HEK293T (cell line): ENCODE measurements around the gene ITGB6.
"Not testable (repeated sequence)": the region's sequence is repeated elsewhere in the genome, so short reads cannot be mapped to it uniquely, and the experiment has no call there.

ENCODE experiments used
- CTCF ChIA-PET: fragments of 350-600 bp; formaldehyde crosslinking; extraction: SDS; loops from one replicate; lab custom pipeline; 2021; ENCODE audit warnings: antibody characterized with exemption, inconsistent platforms; lab: Yijun Ruan, JAX
- POLR2A ChIA-PET: fragments of 350-600 bp; formaldehyde crosslinking; extraction: SDS; loops from one replicate; lab custom pipeline; 2020; ENCODE audit warnings: antibody characterized with exemption, inconsistent platforms; lab: Yijun Ruan, JAX
- DNase-seq: peaks from one replicate; pipeline ENCODE4 v3.0.0; 2012; ENCODE audit warnings: mixed read lengths; ENCODE audit errors: extremely low spot score
- ARNT ChIP-seq: fragments of 450-650 bp; IDR thresholded peaks from 2 replicates; pipeline ENCODE4 v1.6.1; 2017; ENCODE audit warnings: mild to moderate bottlenecking
- BHLHE40 ChIP-seq: fragments of 450-650 bp; IDR thresholded peaks from 2 replicates; pipeline ENCODE4 v1.6.1; 2016; ENCODE audit warnings: mild to moderate bottlenecking, moderate library complexity, borderline replicate concordance
- CTBP1 ChIP-seq: fragments of 450-650 bp; IDR thresholded peaks from 2 replicates; pipeline ENCODE4 v1.6.1; 2016; ENCODE audit warnings: borderline replicate concordance
- ELF4 ChIP-seq: fragments of 450-650 bp; IDR thresholded peaks from 2 replicates; pipeline ENCODE4 v1.6.1; 2017; ENCODE audit warnings: antibody characterized with exemption
- FOXA1 ChIP-seq: fragments of 450-650 bp; IDR thresholded peaks from 2 replicates; pipeline ENCODE4 v1.6.1; 2016; ENCODE audit warnings: mild to moderate bottlenecking
- FOXK2 ChIP-seq: fragments of 450-650 bp; IDR thresholded peaks from 2 replicates; pipeline ENCODE4 v1.6.1; 2016; ENCODE audit warnings: mild to moderate bottlenecking
- FOXM1 ChIP-seq: fragments of 450-650 bp; IDR thresholded peaks from 2 replicates; pipeline ENCODE4 v1.6.1; 2017; ENCODE audit warnings: mild to moderate bottlenecking, borderline replicate concordance
- HDGF ChIP-seq: fragments of 450-650 bp; IDR thresholded peaks from 2 replicates; pipeline ENCODE4 v1.6.1; 2017; ENCODE audit warnings: antibody characterized with exemption, borderline replicate concordance
- L3MBTL2 ChIP-seq: fragments of 450-650 bp; conservative IDR thresholded peaks from 2 replicates; pipeline ENCODE4 v1.6.1; 2016; ENCODE audit warnings: mild to moderate bottlenecking
- LEF1 ChIP-seq: fragments of 450-650 bp; IDR thresholded peaks from 2 replicates; pipeline ENCODE4 v1.6.1; 2017; ENCODE audit warnings: mild to moderate bottlenecking, borderline replicate concordance
- NFRKB ChIP-seq: fragments of 450-650 bp; IDR thresholded peaks from 2 replicates; pipeline ENCODE4 v1.6.1; 2016; ENCODE audit warnings: mild to moderate bottlenecking, moderate library complexity
- SP1 ChIP-seq: fragments of 450-650 bp; IDR thresholded peaks from 2 replicates; pipeline ENCODE4 v1.6.1; 2017
- SUZ12 ChIP-seq: fragments of 450-650 bp; IDR thresholded peaks from 2 replicates; pipeline ENCODE4 v1.6.1; 2016; ENCODE audit warnings: mild to moderate bottlenecking
- TARDBP ChIP-seq: fragments of 450-650 bp; IDR thresholded peaks from 2 replicates; pipeline ENCODE4 v1.6.1; 2016
- ZNF384 ChIP-seq: fragments of 450-650 bp; IDR thresholded peaks from 2 replicates; pipeline ENCODE4 v1.6.1; 2016
- TF ChIP-seq, protein P1 (sequence below): fragments of 450-650 bp; IDR thresholded peaks from 2 replicates; pipeline ENCODE4 v1.6.1; 2016

ITGB6 gene

GRCh38 chr2:160165996-160166395 lies 34.1 kb downstream of the ITGB6 start:
- CTCF ChIA-PET: no interaction called here
- POLR2A ChIA-PET: no interaction called here
- no peak for TF ChIP-seq L3MBTL2
- TF ChIP-seq FOXM1: no peak
- TF ChIP-seq ARNT: no peak
- TF ChIP-seq FOXA1: no peak
- TF ChIP-seq, protein P1, sequence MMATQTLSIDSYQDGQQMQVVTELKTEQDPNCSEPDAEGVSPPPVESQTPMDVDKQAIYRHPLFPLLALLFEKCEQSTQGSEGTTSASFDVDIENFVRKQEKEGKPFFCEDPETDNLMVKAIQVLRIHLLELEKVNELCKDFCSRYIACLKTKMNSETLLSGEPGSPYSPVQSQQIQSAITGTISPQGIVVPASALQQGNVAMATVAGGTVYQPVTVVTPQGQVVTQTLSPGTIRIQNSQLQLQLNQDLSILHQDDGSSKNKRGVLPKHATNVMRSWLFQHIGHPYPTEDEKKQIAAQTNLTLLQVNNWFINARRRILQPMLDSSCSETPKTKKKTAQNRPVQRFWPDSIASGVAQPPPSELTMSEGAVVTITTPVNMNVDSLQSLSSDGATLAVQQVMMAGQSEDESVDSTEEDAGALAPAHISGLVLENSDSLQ: no peak
- no peak for TF ChIP-seq SP1
- TF ChIP-seq LEF1: no peak
- no peak for TF ChIP-seq ELF4
- TF ChIP-seq HDGF: no peak
- TF ChIP-seq BHLHE40: no peak
- TF ChIP-seq FOXK2: no peak
- no peak for TF ChIP-seq SUZ12
- TF ChIP-seq CTBP1: no peak
- no peak for TF ChIP-seq NFRKB
- no peak for TF ChIP-seq TARDBP
- TF ChIP-seq ZNF384: no peak
- no peak for DNase-seq

DNA sequence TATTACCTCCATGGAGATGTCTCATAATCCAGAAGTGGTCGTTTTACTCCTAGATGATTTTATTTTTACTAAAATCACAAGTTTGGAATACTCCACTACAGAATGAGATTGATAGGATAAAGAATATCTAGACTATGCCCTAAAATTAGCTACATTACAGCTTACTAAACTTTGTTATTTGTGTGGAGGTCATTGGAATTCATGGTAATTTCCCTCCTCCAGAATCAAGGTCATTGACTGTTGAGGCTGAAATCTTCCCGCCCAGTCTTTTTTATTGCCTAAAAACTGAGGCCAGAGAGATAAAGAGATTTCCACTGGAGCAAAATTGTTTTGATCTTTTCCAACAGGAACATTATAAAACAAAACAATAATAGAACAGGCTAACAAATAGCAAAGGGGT lies 35.0 kb downstream of the ITGB6 start:
- POLR2A ChIA-PET: no interaction called here
- TF ChIP-seq SP1 (no peak), CTBP1 (no peak), NFRKB (no peak), FOXK2 (no peak), FOXM1 (no peak), HDGF (no peak), ARNT (no peak), BHLHE40 (no peak), LEF1 (no peak), L3MBTL2 (no peak), FOXA1 (no peak)
- TF ChIP-seq, protein P1: no peak
- DNase-seq: no peak
- CTCF ChIA-PET: no interaction called here

- POLR2A ChIA-PET: no interaction called here
- no peak for DNase-seq
- CTCF ChIA-PET: no interaction called here
- TF ChIP-seq ZNF384 (no peak), ELF4 (no peak), TARDBP (no peak), ARNT (no peak), BHLHE40 (no peak), FOXM1 (no peak), FOXA1 (no peak), CTBP1 (no peak), FOXK2 (no peak), NFRKB (no peak), HDGF (no peak)
- TF ChIP-seq, protein P1: no peak
Measured at GRCh38 chr2:160157861-160158829, 41.9 kb downstream of the ITGB6 start.

DNA sequence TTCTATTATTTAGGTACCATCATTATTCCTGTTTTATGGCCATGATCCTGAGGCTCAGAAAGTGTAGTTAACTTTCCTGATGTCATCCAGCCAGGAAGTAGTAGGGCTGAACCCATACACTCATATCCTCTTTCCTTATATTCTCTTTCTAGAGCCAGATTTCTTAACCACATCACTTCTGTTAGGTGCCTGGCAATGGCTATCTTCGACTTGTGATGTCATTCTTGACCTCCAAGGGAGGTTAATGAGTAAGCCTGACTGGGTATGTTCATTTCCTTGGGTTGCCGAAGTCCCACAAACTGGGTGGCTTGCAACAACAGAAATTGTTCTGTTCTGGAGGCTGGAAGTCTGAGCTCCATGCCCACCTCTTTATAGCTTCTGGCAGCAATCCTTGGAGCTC lies 43.4 kb downstream of the ITGB6 start:
- DNase-seq: no peak
- CTCF ChIA-PET: no interaction called here
- POLR2A ChIA-PET: no interaction called here
- TF ChIP-seq, protein P1: no peak
- TF ChIP-seq HDGF: no peak
- TF ChIP-seq BHLHE40: no peak
- TF ChIP-seq FOXK2: no peak
- TF ChIP-seq TARDBP: no peak
- TF ChIP-seq L3MBTL2: no peak
- TF ChIP-seq CTBP1: no peak
- TF ChIP-seq SP1: no peak
- no peak for TF ChIP-seq FOXM1
- no peak for TF ChIP-seq LEF1
- TF ChIP-seq FOXA1: no peak
- no peak for TF ChIP-seq ARNT

GRCh38 chr2:160156100-160156499 lies 44.0 kb downstream of the ITGB6 start:
- TF ChIP-seq ELF4: no peak
- ChIA-PET CTCF (no interaction called here), POLR2A (no interaction called here)
- DNase-seq: no peak

DNA sequence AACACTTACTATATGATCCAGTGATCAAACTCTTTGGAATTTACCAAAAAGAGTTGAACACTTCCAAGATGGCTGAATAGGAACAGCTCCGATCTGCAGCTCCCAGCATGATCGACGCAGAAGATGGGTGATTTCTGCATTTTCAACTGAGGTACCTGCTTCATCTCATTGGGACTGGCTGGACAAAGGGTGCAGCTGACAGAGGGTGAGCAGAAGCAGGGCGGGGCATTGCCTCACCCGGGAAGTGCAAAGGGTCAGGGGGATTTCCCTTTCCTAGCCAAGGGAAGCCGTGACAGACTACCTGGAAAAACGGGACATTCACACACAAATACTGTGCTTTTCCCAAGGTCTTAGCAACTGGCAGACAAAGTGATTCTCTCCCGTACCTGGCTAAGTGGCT lies 51.7 kb downstream of the ITGB6 start:
- POLR2A ChIA-PET, DNase-seq: not testable (repeated sequence)

More for the DNA sequence above, 51.7 kb downstream of the ITGB6 start:
- CTCF ChIA-PET: not testable (repeated sequence)
